Non-pigmented ciliary epithelial cell (primary cell): Measurements from ENCODE around the gene LPAR3.
"Not testable (repeated sequence)": the region's sequence is repeated elsewhere in the genome, so short reads cannot be mapped to it uniquely, and the experiment has no call there.

Source experiments
- DNase-seq: peaks from one replicate; pipeline ENCODE4 v3.0.0-alpha.2; 2010; ENCODE audit warnings: low read depth

Gene LPAR3

DNA sequence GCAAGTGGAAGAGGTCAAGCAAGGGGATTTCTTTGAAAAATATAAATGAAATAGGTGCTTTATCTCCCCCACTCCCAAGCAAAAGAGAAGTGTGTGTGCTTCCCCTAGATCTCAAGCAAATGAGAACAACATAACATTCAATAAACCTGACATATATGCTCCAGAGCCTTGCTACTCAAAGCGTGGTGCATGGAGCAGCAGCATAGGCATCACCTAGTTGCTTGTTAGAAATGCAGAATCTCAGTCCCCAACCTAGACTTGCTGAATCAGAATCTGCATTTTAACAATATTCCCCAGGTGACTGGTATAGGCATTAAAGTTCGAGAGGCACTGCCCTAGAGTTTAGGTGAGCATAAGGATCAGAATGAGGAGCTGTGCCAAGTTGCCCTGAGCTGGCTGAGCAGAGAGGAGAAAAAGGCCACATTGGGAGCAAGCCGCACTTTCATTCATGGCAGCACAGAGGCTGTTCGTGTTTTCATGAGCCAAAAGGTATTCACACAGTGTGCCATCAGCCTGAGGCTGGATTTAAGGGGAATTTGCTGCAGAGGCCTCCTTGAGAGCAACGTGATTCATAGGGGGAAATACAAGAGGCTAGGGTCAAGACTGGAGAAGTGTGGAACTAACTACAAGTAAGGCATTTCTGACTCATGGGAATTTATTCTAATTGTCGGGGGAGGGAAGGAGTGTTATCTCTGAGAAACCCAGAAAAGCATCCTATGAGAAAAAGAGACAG, 14.3 kb upstream of the LPAR3 start:
- peak; percentile 61 for DNase-seq

- not testable (repeated sequence) for DNase-seq
Observed at GRCh38 chr1:84902727-84903126, 9.7 kb upstream of the LPAR3 start.

- DNase-seq, result no peak
Observed at GRCh38 chr1:84899969-84900368, 7.0 kb upstream of the LPAR3 start.

DNA sequence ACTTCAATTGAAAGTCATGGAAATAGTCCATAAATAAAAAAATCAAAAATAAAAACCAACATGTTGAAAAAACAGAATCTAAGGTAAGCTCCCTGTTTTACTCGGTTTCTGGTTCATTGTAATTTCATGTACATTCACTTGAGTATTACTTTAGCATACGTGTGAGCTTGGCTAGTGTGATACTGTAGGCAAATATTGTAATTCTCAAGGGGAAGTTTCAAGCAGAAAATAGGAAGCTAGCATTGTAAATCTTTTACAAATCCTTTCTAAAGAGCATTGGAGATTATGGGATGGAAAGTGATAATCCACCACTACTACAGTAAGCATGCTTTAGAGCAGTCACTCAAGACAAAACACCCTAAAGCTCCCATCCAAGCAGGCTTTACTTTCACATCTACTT, 3.3 kb upstream of the LPAR3 start:
- DNase-seq, result no peak

DNA sequence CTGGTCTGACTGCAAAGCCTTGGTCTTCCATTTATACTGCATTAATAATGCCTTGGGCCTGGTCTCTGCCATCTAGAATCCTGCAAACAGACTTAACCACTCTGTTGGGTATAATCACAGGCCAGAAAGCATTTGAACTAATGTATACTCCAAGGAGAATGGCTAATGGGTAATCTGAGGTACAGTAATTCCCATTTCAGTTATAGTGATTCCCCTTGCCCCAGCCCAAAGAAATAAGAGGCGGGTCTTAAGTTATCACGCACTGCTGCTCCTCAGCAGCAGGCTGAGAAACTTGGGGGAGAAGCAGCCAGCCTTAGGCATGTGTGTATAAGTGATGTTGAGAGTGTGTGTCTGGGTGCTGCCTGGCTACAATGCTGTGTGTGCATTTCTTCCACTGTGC, 2.4 kb downstream of the LPAR3 start:
- DNase-seq, result no peak

- DNase-seq, result no peak
Observed at GRCh38 chr1:84889437-84889836, 3.6 kb downstream of the LPAR3 start.

- no peak for DNase-seq
Observed at GRCh38 chr1:84888753-84889152, 4.3 kb downstream of the LPAR3 start.

DNA sequence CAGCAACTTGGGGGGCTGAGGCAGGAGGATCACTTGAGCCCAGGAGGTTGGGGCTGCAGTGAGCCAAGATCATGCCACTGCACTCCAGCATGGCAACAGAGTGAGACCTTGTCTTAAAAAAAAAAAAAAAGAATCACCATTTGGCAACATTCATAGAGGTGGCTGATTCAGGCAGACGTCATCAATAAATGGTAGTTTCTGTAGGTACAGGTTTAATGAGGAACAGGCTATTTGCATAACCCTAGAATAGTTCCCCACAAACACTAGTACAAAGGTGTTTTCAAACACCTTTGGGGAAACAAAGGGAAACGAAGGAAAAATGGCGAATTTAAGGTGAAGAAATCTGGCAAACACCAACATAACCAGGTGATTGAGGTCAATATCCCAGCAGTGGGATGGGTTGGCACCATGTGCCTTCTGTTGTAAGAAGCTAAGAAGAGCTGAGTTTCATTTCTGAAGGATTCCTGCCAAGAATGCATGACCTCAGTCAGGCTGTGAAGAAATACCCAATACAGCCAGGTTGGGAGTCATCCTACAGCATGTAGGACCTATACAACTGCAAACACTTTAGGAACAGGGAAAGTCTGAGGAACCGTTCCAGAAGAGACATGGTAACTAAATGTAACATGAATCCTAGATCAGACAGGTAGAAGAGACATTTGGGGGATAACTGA, 5.6 kb downstream of the LPAR3 start:
- no peak for DNase-seq

- DNase-seq, result no peak
Observed at GRCh38 chr1:84885469-84885868, 7.5 kb downstream of the LPAR3 start.

- no peak for DNase-seq
Observed at GRCh38 chr1:84884671-84885389, 8.2 kb downstream of the LPAR3 start.

- peak; percentile 34 for DNase-seq
Observed at GRCh38 chr1:84883286-84883685, 9.7 kb downstream of the LPAR3 start.

GRCh38 chr1:84877592-84877991, 15.4 kb downstream of the LPAR3 start:
- no peak for DNase-seq

DNA sequence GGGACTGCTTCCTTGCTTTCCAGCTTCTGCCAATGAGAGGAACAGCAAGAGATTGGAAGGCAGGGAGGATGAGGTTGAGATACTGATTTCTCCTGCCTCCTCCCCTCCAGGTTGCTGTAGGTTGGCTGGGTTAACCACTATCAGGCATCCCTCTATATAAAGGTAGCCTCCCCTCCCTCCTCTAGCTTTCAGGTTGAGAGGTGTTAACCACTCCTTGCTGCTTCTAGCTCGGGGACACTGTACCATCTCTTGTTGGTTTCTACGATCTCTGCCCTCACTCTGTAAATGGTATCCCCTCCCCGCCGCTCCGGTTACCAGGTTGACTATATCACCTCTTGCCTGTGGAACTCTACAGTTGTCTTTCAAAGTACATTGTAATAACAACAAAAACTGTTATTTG, 16.7 kb downstream of the LPAR3 start:
- DNase-seq, result no peak

- DNase-seq, result no peak
Observed at GRCh38 chr1:84873366-84873765, 19.6 kb downstream of the LPAR3 start.

DNA sequence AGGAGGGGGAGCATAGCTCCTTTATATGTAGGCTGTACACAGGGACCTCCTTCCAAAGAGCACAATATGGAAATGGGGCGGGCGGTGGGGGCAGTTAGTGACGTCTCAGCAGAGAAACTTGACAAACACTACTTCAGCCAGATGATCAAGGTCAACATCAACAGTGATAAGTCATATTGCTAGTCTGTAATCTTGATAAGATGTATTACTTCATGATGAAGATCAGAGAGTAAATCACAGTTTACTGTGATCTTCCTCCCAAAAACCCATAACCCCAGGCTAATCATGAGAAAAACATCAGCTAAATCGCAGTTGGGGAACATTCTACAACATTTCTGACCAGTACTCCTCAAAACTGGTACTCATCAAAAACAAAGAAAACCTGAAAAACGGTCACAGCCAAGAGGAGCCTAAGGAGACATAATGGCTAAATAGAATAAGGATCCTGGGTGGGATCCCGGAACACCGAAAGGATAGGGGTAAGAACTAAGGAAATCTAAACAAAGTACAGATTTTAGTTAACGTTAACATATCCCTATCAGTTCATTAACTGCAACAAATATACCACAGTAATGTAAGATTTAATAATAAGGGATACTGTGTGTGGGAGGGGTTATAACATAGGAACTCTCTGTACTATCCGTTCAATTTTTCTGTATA, 20.2 kb downstream of the LPAR3 start:
- DNase-seq, result no peak

DNA sequence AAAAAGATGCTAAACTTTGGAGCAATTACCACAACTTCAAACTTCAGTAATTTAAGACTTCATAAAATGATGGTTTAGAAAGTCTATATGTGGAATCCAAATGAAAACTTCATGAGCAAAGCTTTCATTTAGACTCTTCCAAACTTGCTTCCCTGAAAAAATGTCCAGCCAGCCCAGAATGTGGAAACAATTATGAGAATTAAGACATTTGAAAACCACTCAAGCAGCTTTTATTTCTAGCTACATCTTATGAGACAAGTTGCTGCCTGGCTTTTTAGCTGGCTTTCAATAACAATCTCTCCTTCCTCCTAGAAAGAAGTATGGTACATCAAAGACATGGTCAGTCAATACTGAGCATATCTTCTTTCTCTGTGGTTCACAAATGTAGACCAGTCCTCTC, 21.8 kb downstream of the LPAR3 start:
- no peak for DNase-seq

- DNase-seq, result no peak
Observed at GRCh38 chr1:84870591-84870990, 22.4 kb downstream of the LPAR3 start.

DNA sequence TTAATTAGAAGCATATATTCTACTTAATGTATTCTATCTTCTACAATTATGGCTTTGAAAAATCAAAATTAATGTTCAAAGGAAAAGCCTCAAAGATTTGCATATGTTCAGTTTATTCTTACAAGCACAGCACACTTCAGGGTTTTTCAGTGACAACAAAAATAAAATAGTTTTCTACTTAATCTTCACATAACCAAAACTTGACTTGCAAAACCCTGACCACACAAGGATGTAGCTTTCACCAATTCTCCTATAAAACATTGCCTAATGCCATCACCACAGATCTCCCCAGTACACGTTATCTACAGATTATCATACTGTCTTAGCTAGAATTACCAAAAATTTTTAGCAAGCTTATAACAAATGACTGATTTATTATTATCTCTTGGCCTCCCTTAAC, 23.3 kb downstream of the LPAR3 start:
- peak; percentile 46 for DNase-seq

DNA sequence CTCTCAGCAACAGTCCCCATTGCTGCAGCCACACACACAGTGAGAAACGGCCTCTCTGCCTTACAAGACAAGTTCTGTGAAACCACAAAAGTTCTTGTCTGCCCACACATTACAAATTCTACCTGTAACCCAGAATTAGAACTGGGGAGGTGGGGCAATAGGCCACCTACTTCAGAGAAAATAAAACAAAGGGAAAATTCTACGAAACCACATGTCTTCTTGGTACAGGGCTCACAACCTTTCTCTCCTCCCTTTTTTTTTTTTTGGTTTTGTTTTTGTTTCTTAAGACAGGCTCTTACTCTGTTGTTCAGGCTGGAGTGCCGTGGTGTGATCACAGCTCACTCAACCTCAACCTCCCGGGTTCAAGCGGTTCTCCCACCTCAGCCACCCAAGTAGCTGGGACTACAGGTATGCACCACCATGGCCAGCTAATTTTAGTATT, 30.2 kb downstream of the LPAR3 start:
- no peak for DNase-seq

DNA sequence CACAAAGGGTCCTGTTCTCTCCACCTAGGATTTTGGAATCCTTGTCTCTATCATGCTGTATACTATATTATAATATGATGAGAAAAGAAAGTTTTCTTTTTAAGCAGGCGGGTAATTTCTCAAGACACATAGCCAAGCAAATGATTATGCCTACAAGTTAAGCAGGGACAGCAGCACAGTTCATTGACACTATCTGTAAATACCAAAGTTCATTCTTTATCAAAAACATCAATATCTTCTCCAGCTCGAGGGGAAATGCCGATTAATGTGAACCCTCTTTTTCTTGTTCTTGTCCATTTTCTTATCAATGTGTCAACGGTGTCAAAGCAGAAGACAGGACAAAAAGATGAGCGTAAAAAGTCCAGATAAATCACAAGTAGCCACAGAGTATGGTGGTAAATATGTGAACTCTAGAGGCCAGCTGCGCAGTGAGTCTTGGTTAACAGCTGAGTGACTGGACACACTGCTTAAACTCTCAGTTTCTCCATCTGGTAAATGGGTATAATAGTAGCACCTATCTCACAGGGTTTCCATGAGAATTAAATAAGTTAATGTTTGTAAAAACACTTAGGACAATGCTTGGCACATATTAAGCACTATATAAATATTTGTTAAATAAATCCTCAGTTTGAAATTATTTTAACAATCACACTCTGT, 30.9 kb downstream of the LPAR3 start:
- no peak for DNase-seq

GRCh38 chr1:84861516-84861915, 31.5 kb downstream of the LPAR3 start:
- no peak for DNase-seq

- DNase-seq, result no peak
Observed at GRCh38 chr1:84859866-84860265, 33.1 kb downstream of the LPAR3 start.
